ENCODE results near the gene MMP1.

The MMP1 gene

DNA sequence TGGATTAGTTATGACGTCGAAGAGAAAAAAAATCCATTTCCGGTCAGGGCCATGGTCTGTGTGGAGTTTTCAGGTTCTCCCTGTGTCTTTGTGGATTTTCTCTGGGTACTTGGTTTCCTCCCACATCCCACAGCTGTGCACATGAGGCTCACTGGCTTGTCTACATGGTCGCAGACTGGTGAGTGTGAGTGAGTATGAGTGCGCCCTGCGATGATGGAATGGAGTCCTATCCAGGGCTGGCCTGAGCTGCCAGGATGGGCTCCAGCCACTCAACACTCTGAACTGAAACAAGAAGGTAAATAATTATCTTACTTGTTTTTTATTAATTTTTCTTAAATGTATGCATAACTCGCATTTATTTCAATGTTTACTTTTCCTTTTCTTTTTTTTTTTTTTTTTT, 34.7 kb upstream of the MMP1 start:
- H3K27me3 ChIP-seq (ENCODE audit: insufficient read depth, low read length) = no peaks in the 10 kb centered on the region; the same call in 1 of the 2 replicates
- H3K36me3 ChIP-seq (ENCODE audit: insufficient read depth, low read length) = no peaks in the 10 kb centered on the region
- TF ChIP-seq EZH2 (IDR thresholded peaks at IDR 0.05; ENCODE audit: borderline replicate concordance, low read length) = no peak
- TF ChIP-seq, protein P1, sequence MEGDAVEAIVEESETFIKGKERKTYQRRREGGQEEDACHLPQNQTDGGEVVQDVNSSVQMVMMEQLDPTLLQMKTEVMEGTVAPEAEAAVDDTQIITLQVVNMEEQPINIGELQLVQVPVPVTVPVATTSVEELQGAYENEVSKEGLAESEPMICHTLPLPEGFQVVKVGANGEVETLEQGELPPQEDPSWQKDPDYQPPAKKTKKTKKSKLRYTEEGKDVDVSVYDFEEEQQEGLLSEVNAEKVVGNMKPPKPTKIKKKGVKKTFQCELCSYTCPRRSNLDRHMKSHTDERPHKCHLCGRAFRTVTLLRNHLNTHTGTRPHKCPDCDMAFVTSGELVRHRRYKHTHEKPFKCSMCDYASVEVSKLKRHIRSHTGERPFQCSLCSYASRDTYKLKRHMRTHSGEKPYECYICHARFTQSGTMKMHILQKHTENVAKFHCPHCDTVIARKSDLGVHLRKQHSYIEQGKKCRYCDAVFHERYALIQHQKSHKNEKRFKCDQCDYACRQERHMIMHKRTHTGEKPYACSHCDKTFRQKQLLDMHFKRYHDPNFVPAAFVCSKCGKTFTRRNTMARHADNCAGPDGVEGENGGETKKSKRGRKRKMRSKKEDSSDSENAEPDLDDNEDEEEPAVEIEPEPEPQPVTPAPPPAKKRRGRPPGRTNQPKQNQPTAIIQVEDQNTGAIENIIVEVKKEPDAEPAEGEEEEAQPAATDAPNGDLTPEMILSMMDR (IDR thresholded peaks at IDR 0.05; ENCODE audit: low read length) = no peak
- no peak overlapping the region for H3K9ac ChIP-seq (ENCODE audit: low read length)
- H4K20me1 ChIP-seq (ENCODE audit: insufficient read depth, low read length) = no peaks in the 10 kb centered on the region
- no peaks in the 10 kb centered on the region for H3K79me2 ChIP-seq (ENCODE audit: insufficient read depth, low read length)
- H3F3A ChIP-seq (ENCODE audit: insufficient read depth, low read length) = no peaks in the 10 kb centered on the region
- H3K9me2 ChIP-seq (ENCODE audit: low read depth, low read length) = no peaks in the 10 kb centered on the region
- no peak overlapping the region for H3K4me2 ChIP-seq (ENCODE audit: low read length)
- no peak overlapping the region for H2AFZ ChIP-seq (ENCODE audit: low read length)
- H3K27ac ChIP-seq (ENCODE audit: low read depth, low read length, poor library complexity, severe bottlenecking) = no peak overlapping the region
- no peaks in the 10 kb centered on the region for H3K9me3 ChIP-seq (ENCODE audit: low read length)
- no peak overlapping the region for H3K4me3 ChIP-seq (ENCODE audit: low read depth, low read length, poor library complexity, severe bottlenecking)
- no peaks in the 10 kb centered on the region for H3K4me1 ChIP-seq (ENCODE audit: insufficient read depth, low read length, severe bottlenecking)

DNA sequence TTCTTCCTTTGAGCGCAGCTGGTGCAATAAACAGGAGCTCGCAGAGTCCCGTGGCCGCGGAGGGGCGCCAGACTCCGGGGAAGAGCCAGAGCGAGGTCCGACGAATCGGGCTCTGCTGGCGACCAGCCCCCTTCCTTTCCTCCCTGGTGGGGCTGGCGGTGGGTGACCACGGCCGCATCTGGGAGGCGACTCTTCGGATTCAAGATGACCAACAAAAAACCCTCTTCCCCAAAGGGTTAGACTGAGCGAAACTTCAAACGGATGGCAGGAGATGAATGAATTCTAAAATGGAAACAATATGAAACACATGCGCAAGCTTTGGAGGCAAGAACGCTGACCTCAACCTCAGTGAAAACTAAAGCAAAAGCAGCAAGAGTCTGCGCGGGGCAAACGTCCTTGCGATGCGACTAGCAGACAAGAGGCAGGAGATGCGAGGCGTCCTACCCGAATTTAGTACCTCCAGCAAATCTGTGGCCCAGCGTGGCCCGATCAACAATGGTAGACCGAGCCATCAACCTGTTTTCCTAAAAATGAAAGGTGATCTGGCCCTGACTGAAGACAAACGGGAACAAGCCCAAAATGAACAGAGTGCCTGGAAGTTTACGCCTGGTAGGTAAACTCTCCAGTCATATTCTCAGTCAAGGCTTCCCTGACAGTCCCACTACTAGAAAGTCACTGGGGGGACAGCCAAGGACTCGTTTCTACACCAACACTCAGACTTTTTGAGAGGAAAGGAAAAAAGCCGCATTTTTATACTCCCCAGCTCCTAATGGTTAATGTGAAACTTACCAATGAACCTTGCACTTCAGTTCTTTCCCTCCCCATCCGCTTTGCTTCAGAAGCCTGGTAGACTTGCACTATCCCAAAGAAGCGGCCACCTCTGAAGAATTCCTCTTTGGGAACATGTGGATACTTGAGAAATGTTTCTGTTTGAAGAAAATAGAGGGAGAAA, 33.8 kb upstream of the MMP1 start:
- H3K79me2 ChIP-seq (ENCODE audit: insufficient read depth, low read length) = no peaks in the 10 kb centered on the region
- H3K27ac ChIP-seq (ENCODE audit: low read depth, low read length, poor library complexity, severe bottlenecking) = no peak overlapping the region
- TF ChIP-seq EZH2 (IDR thresholded peaks at IDR 0.05; ENCODE audit: borderline replicate concordance, low read length) = no peak
- TF ChIP-seq, protein P1 (IDR thresholded peaks at IDR 0.05; ENCODE audit: low read length) = no peak
- no peak overlapping the region for H3K9ac ChIP-seq (ENCODE audit: low read length)
- H3K27me3 ChIP-seq (ENCODE audit: insufficient read depth, low read length) = no peaks in the 10 kb centered on the region; the same call in 1 of the 2 replicates
- no peaks in the 10 kb centered on the region for H3K36me3 ChIP-seq (ENCODE audit: insufficient read depth, low read length)
- no peaks in the 10 kb centered on the region for H3K9me2 ChIP-seq (ENCODE audit: low read depth, low read length)
- no peaks in the 10 kb centered on the region for H3F3A ChIP-seq (ENCODE audit: insufficient read depth, low read length)
- H3K4me2 ChIP-seq (ENCODE audit: low read length) = no peak overlapping the region
- H3K4me1 ChIP-seq (ENCODE audit: insufficient read depth, low read length, severe bottlenecking) = no peaks in the 10 kb centered on the region
- H4K20me1 ChIP-seq (ENCODE audit: insufficient read depth, low read length) = no peaks in the 10 kb centered on the region
- no peaks in the 10 kb centered on the region for H3K9me3 ChIP-seq (ENCODE audit: low read length)
- no peak overlapping the region for H2AFZ ChIP-seq (ENCODE audit: low read length)
- H3K4me3 ChIP-seq (ENCODE audit: low read depth, low read length, poor library complexity, severe bottlenecking) = no peak overlapping the region

DNA sequence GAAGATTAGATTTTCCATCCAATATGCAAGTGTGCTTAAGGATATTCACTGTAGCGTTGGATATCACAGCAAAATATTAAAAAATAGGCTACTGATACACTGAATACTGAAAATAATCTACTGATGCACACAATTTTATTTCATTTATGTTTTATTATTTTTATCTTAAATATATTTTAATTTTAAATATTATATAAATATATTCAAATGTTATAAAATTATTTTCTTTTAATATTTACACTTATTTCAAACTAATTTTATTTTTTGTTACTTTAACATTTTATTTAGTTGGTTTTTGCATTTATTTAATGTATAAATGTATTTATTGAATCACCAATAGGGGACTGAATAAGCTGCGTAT, 33.1 kb upstream of the MMP1 start:
- no peak overlapping the region for H3K9ac ChIP-seq (ENCODE audit: low read length)
- no peaks in the 10 kb centered on the region for H3K79me2 ChIP-seq (ENCODE audit: insufficient read depth, low read length)
- no peak for TF ChIP-seq EZH2 (IDR thresholded peaks at IDR 0.05; ENCODE audit: borderline replicate concordance, low read length)
- TF ChIP-seq, protein P1 (IDR thresholded peaks at IDR 0.05; ENCODE audit: low read length) = no peak
- H4K20me1 ChIP-seq (ENCODE audit: insufficient read depth, low read length) = no peaks in the 10 kb centered on the region
- H3K27ac ChIP-seq (ENCODE audit: low read depth, low read length, poor library complexity, severe bottlenecking) = no peak overlapping the region
- H3K4me1 ChIP-seq (ENCODE audit: insufficient read depth, low read length, severe bottlenecking) = no peaks in the 10 kb centered on the region
- H3K4me3 ChIP-seq (ENCODE audit: low read depth, low read length, poor library complexity, severe bottlenecking) = no peak overlapping the region
- no peak overlapping the region for H2AFZ ChIP-seq (ENCODE audit: low read length)
- H3K9me2 ChIP-seq (ENCODE audit: low read depth, low read length) = no peaks in the 10 kb centered on the region
- no peaks in the 10 kb centered on the region for H3K9me3 ChIP-seq (ENCODE audit: low read length)
- no peaks in the 10 kb centered on the region for H3K36me3 ChIP-seq (ENCODE audit: insufficient read depth, low read length)
- no peaks in the 10 kb centered on the region for H3F3A ChIP-seq (ENCODE audit: insufficient read depth, low read length)
- no peaks in the 10 kb centered on the region; the same call in 1 of the 2 replicates for H3K27me3 ChIP-seq (ENCODE audit: insufficient read depth, low read length)
- no peak overlapping the region for H3K4me2 ChIP-seq (ENCODE audit: low read length)

Data from OCI-LY1 (cell line).